ENCODE results near the gene FZD10. TPM values are rescaled to one million over a fixed set of nuclear protein-coding genes. Genes with fewer than 3 reads are reported as not detected.

The FZD10 gene
- total and polyA plus RNA-seq, 9 donors, result 0.08 to 6.1 (median 1.8) TPM

GRCh38 chr12:130132831-130133511 lies 29.3 kb upstream of the FZD10 start:
- no peaks in the 10 kb centered on the region for H3K9me3 ChIP-seq
- H3K27ac ChIP-seq, result no peak overlapping the region
- no peak overlapping the region for H3K4me3 ChIP-seq
- H3K4me1 ChIP-seq (ENCODE audit: insufficient read depth), result peaks cover 4% of the 10 kb centered on the region
- 70 to 81% (median 75%) methylated on average over 14 of the region's 14 CpGs for WGBS, 3 donors
- intact Hi-C loops (cut with DNase I), result no loop called here
- no peaks in the 10 kb centered on the region for H3K27me3 ChIP-seq
- DNase-seq, result no peak
- TF ChIP-seq POLR2A (IDR thresholded peaks at IDR 0.05) (no peak), EP300 (IDR thresholded peaks at IDR 0.05) (no peak), CTCF (IDR thresholded peaks at IDR 0.05) (no peak)
- H3K36me3 ChIP-seq, result no peaks in the 10 kb centered on the region

- TF ChIP-seq EP300 (IDR thresholded peaks at IDR 0.05) (no peak), POLR2A (IDR thresholded peaks at IDR 0.05) (no peak), CTCF (IDR thresholded peaks at IDR 0.05) (no peak)
- no peak for DNase-seq
Observed at GRCh38 chr12:130133851-130134562, 28.3 kb upstream of the FZD10 start.

GRCh38 chr12:130134563-130134915 lies 27.7 kb upstream of the FZD10 start:
- Histone ChIP-seq H3K27ac (no peak overlapping the region), H3K4me1 (ENCODE audit: insufficient read depth) (no peaks in the 10 kb centered on the region), H3K27me3 (no peaks in the 10 kb centered on the region), H3K9me3 (no peaks in the 10 kb centered on the region), H3K4me3 (no peak overlapping the region), H3K36me3 (no peaks in the 10 kb centered on the region)
- intact Hi-C loops (cut with DNase I), result no loop called here
- WGBS, 3 donors, result 61 to 84% (median 73%) methylated on average over 8 of the region's 8 CpGs
- no peak for TF ChIP-seq CTCF (IDR thresholded peaks at IDR 0.05)
- TF ChIP-seq EP300 (IDR thresholded peaks at IDR 0.05), result no peak
- TF ChIP-seq POLR2A (IDR thresholded peaks at IDR 0.05), result no peak
- no peak for DNase-seq

More at GRCh38 chr12:130133851-130134562, 28.3 kb upstream of the FZD10 start:
- WGBS, 3 donors, result 70 to 79% (median 71%) methylated on average over 26 of the region's 26 CpGs
- no peaks in the 10 kb centered on the region for H3K27me3 ChIP-seq
- no peaks in the 10 kb centered on the region for H3K36me3 ChIP-seq
- H3K27ac ChIP-seq, result no peak overlapping the region
- intact Hi-C loops (cut with DNase I), result no loop called here
- H3K9me3 ChIP-seq, result no peaks in the 10 kb centered on the region
- no peaks in the 10 kb centered on the region for H3K4me1 ChIP-seq (ENCODE audit: insufficient read depth)
- no peak overlapping the region for H3K4me3 ChIP-seq

GRCh38 chr12:130136509-130137039 lies 25.7 kb upstream of the FZD10 start:
- no peak for TF ChIP-seq POLR2A (IDR thresholded peaks at IDR 0.05)
- TF ChIP-seq CTCF (IDR thresholded peaks at IDR 0.05), result no peak
- no peak for TF ChIP-seq EP300 (IDR thresholded peaks at IDR 0.05)
- DNase-seq, result no peak
- Histone ChIP-seq H3K9me3 (no peaks in the 10 kb centered on the region), H3K4me1 (ENCODE audit: insufficient read depth) (no peaks in the 10 kb centered on the region), H3K27me3 (no peaks in the 10 kb centered on the region), H3K27ac (no peak overlapping the region), H3K36me3 (no peaks in the 10 kb centered on the region), H3K4me3 (no peak overlapping the region)
- intact Hi-C loops (cut with DNase I), result no loop called here
- WGBS, 3 donors, result 76 to 91% (median 81%) methylated on average over 11 of the region's 11 CpGs

Measured in ovary (tissue), 9 donors.